GM12878 (cell line): ENCODE results near the gene LMBR1. TPM values are rescaled to one million over a fixed set of nuclear protein-coding genes. Genes with fewer than 3 reads are reported as not detected.

Experiments used
- ATAC-seq: fragments of 200-7000 bp; cut with Tn5 transposase; 3 replicates; pipeline ENCODE4 v1.9.1; 2020; ENCODE audit warnings: mild to moderate bottlenecking, moderate library complexity
- BruUV-seq: library from RNA; stranded (reverse); fragments of 400-500 nt; replicated peaks from 2 replicates; lab custom pipeline; 2021; lab: Mats Ljungman, UMichigan
- CTCF ChIA-PET: fragments of 300-600 bp; sonication (Branson Sonifier 250); formaldehyde crosslinking; extraction: SDS; loops from one replicate; lab custom pipeline; 2021; ENCODE audit warnings: inconsistent platforms; lab: Yijun Ruan, JAX
- POLR2A ChIA-PET: fragments of 350-600 bp; formaldehyde crosslinking; extraction: SDS; loops from one replicate; lab custom pipeline; 2021; ENCODE audit warnings: inconsistent platforms; lab: Charles Lee
- RAD21 ChIA-PET: fragments of 300-600 bp; sonication (Branson Sonifier 250); formaldehyde crosslinking; loops from one replicate; lab custom pipeline; 2023; ENCODE audit warnings: antibody characterized with exemption; ENCODE audit not compliant: unreplicated experiment; lab: Charles Lee
- SMC1A ChIA-PET: fragments of 300-600 bp; sonication (Branson Sonifier 250); formaldehyde crosslinking; loops from one replicate; lab custom pipeline; 2023; ENCODE audit not compliant: unreplicated experiment, uncharacterized antibody; lab: Charles Lee
- DNase-seq: peaks from one replicate; pipeline ENCODE4 v3.0.0-alpha.2; 2011; ENCODE audit warnings: low read depth, low spot score
- FAIRE-seq: peaks from 3 replicates; lab custom pipeline; 2011; peaks lifted over from hg19 to GRCh38; lab: Jason Lieb, UNC
- H2AFZ ChIP-seq: 2 replicates; pipeline ENCODE4 v1.6.0; 2011; ENCODE audit warnings: low read depth, low read length, control low read depth; ENCODE audit not compliant: control insufficient read depth
- H3K27ac ChIP-seq: 2 replicates; pipeline ENCODE4 v1.5.1; 2011; ENCODE audit warnings: control low read depth; ENCODE audit not compliant: control insufficient read depth, insufficient read depth
- H3K27me3 ChIP-seq, 2 experiments: replicated peaks in 1 of 2; 2 replicates each; pipeline versions ENCODE4 v1.6.0 to v1.6.1; 2011; ENCODE audit warnings: low read length in 1 of 2; ENCODE audit not compliant: control insufficient read depth in 2 of 2, insufficient read depth in 2 of 2
- H3K36me3 ChIP-seq, 2 experiments: 2 replicates each; pipeline ENCODE4 v1.5.1; 2011; ENCODE audit warnings: low read length in 1 of 2; ENCODE audit not compliant: control insufficient read depth in 2 of 2, insufficient read depth in 2 of 2
- H3K4me1 ChIP-seq: 2 replicates; pipeline ENCODE4 v1.6.1; 2011; ENCODE audit warnings: mild to moderate bottlenecking, low read length, moderate library complexity, mixed read lengths; ENCODE audit not compliant: control insufficient read depth, insufficient read depth
- H3K4me2 ChIP-seq: 2 replicates; pipeline ENCODE4 v1.6.0; 2011; ENCODE audit warnings: control low read depth; ENCODE audit not compliant: control insufficient read depth, insufficient read depth
- H3K4me3 ChIP-seq: fragments of 200-600 bp; sonication (generic); 2 replicates; pipeline ENCODE4 v1.5.1; 2016
- H3K79me2 ChIP-seq: 2 replicates; pipeline ENCODE4 v1.6.0; 2011; ENCODE audit warnings: low read length; ENCODE audit not compliant: control insufficient read depth, insufficient read depth
- H3K9ac ChIP-seq: 2 replicates; pipeline ENCODE4 v1.8.0; 2011; ENCODE audit warnings: low read length, control low read depth, mixed read lengths; ENCODE audit not compliant: control insufficient read depth, insufficient read depth
- H3K9me3 ChIP-seq: replicated peaks from 3 replicates; pipeline ENCODE4 v1.5.1; 2011; ENCODE audit warnings: mild to moderate bottlenecking, low read length; ENCODE audit not compliant: control insufficient read depth, insufficient read depth
- H4K20me1 ChIP-seq: 2 replicates; pipeline ENCODE4 v1.6.0; 2011; ENCODE audit not compliant: control insufficient read depth, insufficient read depth
- FOS ChIP-seq: IDR thresholded peaks from 3 replicates; pipeline ENCODE4 v1.6.1; 2011; ENCODE audit warnings: borderline replicate concordance; ENCODE audit not compliant: insufficient read length; ENCODE audit errors: extremely low read depth
- IKZF1 ChIP-seq: fragments of 450-650 bp; conservative IDR thresholded peaks from 2 replicates; pipeline ENCODE4 v1.6.1; 2017; ENCODE audit warnings: antibody characterized with exemption, mild to moderate bottlenecking
- KLF5 ChIP-seq: fragments of 450-650 bp; IDR thresholded peaks from 2 replicates; pipeline ENCODE4 v1.6.1; 2014; ENCODE audit warnings: mild to moderate bottlenecking; ENCODE audit not compliant: partially characterized antibody
- MTA3 ChIP-seq: IDR thresholded peaks from 2 replicates; pipeline ENCODE4 v1.6.1; 2012; ENCODE audit warnings: low read length, inconsistent platforms, borderline replicate concordance
- SMC3 ChIP-seq: IDR thresholded peaks from 2 replicates; pipeline ENCODE4 v1.6.1; 2011; ENCODE audit warnings: low read length, improper control_type of control experiment, borderline replicate concordance
- SREBF1 ChIP-seq: IDR thresholded peaks from 2 replicates; pipeline ENCODE4 v1.6.1; 2012; ENCODE audit warnings: mild to moderate bottlenecking, low read length
- TAF1 ChIP-seq: IDR thresholded peaks from 2 replicates; pipeline ENCODE4 v1.6.1; 2011; ENCODE audit warnings: mild to moderate bottlenecking, low read depth, low read length, borderline replicate concordance
- WGBS: methylation state at CpG from one replicate; pipeline ENCODE4 v1.1.6; 2016; ENCODE audit warnings: low lambda C conversion rate; ENCODE audit not compliant: insufficient replicate concordance, insufficient coverage; ENCODE audit errors: missing lambda C conversion rate; 5-methylcytosine and 5-hydroxymethylcytosine counted together
- in situ Hi-C: fragments of 300-500 bp; cut with MboI; formaldehyde crosslinking; loops from 9 replicates; pipeline ENCODE4 v1.14.3; 2018; ENCODE audit warnings: mixed read lengths
- intact Hi-C: fragments of 100-400 bp; cut with micrococcal nuclease; formaldehyde crosslinking; loops from one replicate; pipeline ENCODE4 v1.14.2; 2022; ENCODE audit not compliant: unreplicated experiment
- polyA plus RNA-seq, 11 experiments: library from polyadenylated mRNA; depleted of rRNA in 4 of 11; unstranded in 6 of 11; stranded (reverse) in 5 of 11; fragments of >200 nt; fragmentation: Nextera tagmentation in 4 of 11; fragmentation: Illumina TruSeq in 1 of 11; extraction: Ambion mirVana in 4 of 11; extraction: Trizol in 1 of 11; gene quantifications; 1 replicate in 1 of 11; 2 replicates in 10 of 11; pipeline versions ENCODE4 v1.2.1 to v1.2.3, GENCODE V29; 2011 to 2016; ENCODE audit warnings: inconsistent platforms in 2 of 11, missing spikeins in 2 of 11, low read depth in 1 of 11
- total RNA-seq, 4 experiments: library from RNA; depleted of rRNA in 3 of 4; stranded (reverse); fragments of >200 nt in 3 of 4; fragmentation: Illumina TruSeq in 1 of 4; extraction: Trizol in 1 of 4; gene quantifications; 2 replicates each; pipeline versions ENCODE4 v1.2.1 to v1.2.3, GENCODE V29; 2013 to 2021
- TF ChIP-seq, protein P1 (sequence below): fragments of 450-650 bp; conservative IDR thresholded peaks from 2 replicates; pipeline ENCODE4 v1.6.1; 2017; ENCODE audit warnings: mild to moderate bottlenecking, moderate library complexity
- TF ChIP-seq, protein P2 (sequence below): IDR thresholded peaks from 2 replicates; pipeline ENCODE4 v1.6.1; 2012; ENCODE audit warnings: low read depth, low read length, improper control_type of control experiment

Gene LMBR1
- total and polyA plus RNA-seq, 10 of the 15 experiments (the other 5 are each of a cell fraction or from before 2014, with no cell fraction given), result 4.0 to 63.5 (median 28.8) TPM

DNA sequence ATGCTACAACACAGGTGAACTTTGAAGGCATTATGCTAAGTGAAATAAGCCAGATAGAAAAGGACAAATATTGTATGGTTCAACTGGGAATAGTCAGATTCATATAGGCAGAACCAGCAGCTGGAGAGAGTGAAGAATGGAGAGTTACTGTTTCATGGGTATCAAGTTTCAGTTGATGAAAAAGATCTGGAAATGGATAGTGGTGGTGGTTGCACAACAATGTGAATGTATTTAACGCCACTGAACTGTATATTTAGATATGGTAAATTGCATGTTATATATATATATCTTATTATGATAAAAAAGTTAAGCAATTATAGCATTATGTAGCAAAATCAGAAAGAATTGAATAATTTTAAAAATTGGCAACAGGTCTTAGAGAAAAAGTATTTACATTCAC, 3.9 kb downstream of the LMBR1 start:
- H3K79me2 ChIP-seq, result peaks cover 31% of the 10 kb centered on the region
- no peak for ATAC-seq
- H3K27me3 ChIP-seq, result no peaks in the 10 kb centered on the region
- WGBS, result 94% methylated on average over 1 of the region's 1 CpG
- DNase-seq, result no peak
- no peak for TF ChIP-seq FOS
- TF ChIP-seq KLF5, result no peak
- TF ChIP-seq, protein P1, sequence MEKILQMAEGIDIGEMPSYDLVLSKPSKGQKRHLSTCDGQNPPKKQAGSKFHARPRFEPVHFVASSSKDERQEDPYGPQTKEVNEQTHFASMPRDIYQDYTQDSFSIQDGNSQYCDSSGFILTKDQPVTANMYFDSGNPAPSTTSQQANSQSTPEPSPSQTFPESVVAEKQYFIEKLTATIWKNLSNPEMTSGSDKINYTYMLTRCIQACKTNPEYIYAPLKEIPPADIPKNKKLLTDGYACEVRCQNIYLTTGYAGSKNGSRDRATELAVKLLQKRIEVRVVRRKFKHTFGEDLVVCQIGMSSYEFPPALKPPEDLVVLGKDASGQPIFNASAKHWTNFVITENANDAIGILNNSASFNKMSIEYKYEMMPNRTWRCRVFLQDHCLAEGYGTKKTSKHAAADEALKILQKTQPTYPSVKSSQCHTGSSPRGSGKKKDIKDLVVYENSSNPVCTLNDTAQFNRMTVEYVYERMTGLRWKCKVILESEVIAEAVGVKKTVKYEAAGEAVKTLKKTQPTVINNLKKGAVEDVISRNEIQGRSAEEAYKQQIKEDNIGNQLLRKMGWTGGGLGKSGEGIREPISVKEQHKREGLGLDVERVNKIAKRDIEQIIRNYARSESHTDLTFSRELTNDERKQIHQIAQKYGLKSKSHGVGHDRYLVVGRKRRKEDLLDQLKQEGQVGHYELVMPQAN, result no peak
- no peak for TF ChIP-seq IKZF1
- TF ChIP-seq SREBF1, result no peak
- TF ChIP-seq, protein P2, sequence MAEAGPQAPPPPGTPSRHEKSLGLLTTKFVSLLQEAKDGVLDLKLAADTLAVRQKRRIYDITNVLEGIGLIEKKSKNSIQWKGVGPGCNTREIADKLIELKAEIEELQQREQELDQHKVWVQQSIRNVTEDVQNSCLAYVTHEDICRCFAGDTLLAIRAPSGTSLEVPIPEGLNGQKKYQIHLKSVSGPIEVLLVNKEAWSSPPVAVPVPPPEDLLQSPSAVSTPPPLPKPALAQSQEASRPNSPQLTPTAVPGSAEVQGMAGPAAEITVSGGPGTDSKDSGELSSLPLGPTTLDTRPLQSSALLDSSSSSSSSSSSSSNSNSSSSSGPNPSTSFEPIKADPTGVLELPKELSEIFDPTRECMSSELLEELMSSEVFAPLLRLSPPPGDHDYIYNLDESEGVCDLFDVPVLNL, result no peak
- no peak for TF ChIP-seq TAF1
- TF ChIP-seq SMC3, result no peak
- TF ChIP-seq MTA3, result no peak
- no peaks in the 10 kb centered on the region for H3K4me1 ChIP-seq
- intact Hi-C loops, result no loop called here
- no peak overlapping the region for H3K4me3 ChIP-seq
- in situ Hi-C loops, result no loop called here
- CTCF ChIA-PET, result no interaction called here
- RAD21 ChIA-PET, result no interaction called here
- SMC1A ChIA-PET, result no interaction called here
- BruUV-seq, result no TSS peak
- no peak overlapping the region for H3K4me2 ChIP-seq
- POLR2A ChIA-PET, result no interaction called here
- no peaks in the 10 kb centered on the region for H3K9me3 ChIP-seq
- no peaks in the 10 kb centered on the region for H4K20me1 ChIP-seq
- no peak overlapping the region for H3K27ac ChIP-seq
- no peak overlapping the region for H3K9ac ChIP-seq
- 0 out of 4 replicates have a peak, but pooled peaks cover 0 to 4% of the 10 kb centered on the region in 2 experiments for H3K36me3 ChIP-seq
- no peak for FAIRE-seq
- H2AFZ ChIP-seq, result no peak overlapping the region
